ENCODE data around the gene OSBPL6. TPM values are rescaled to one million over a fixed set of nuclear protein-coding genes. Genes with fewer than 3 reads are reported as not detected.

Gene OSBPL6
- total and polyA plus RNA-seq, 2 of the 13 experiments (the other 11 are each of a cell fraction or from before 2014, with no cell fraction given), result 0.03 to 0.11 TPM

- no peak for TF ChIP-seq ZNF256 (CRISPR knock-in tag; conservative IDR thresholded peaks at IDR 0.05)
- TF ChIP-seq SSRP1 (CRISPR knock-in tag; IDR thresholded peaks at IDR 0.05), result no peak
- no peak for TF ChIP-seq MXD1 (CRISPR knock-in tag; IDR thresholded peaks at IDR 0.05)
- TF ChIP-seq ZNF3 (CRISPR knock-in tag; IDR thresholded peaks at IDR 0.05), result no peak
- TF ChIP-seq ZNF615 (CRISPR knock-in tag; IDR thresholded peaks at IDR 0.05; ENCODE audit: borderline replicate concordance), result no peak
- TF ChIP-seq GATA4 (IDR thresholded peaks at IDR 0.05; ENCODE audit: borderline replicate concordance, low read depth), result no peak
- TF ChIP-seq HOXA7 (CRISPR knock-in tag; IDR thresholded peaks at IDR 0.05), result no peak
- TF ChIP-seq CSRNP2 (CRISPR knock-in tag; conservative IDR thresholded peaks at IDR 0.05; ENCODE audit: low read depth), result no peak
- no peak for TF ChIP-seq NFE2L2 (IDR thresholded peaks at IDR 0.05; ENCODE audit: low read length)
- peak; percentile 41; the same call in 1 of the 2 replicates for TF ChIP-seq FOXP4 (CRISPR knock-in tag; IDR thresholded peaks at IDR 0.05)
- no peak for TF ChIP-seq THYN1 (CRISPR knock-in tag; IDR thresholded peaks at IDR 0.05; ENCODE audit: borderline replicate concordance, low read depth)
- TF ChIP-seq ATRX (CRISPR knock-in tag; IDR thresholded peaks at IDR 0.05; ENCODE audit: borderline replicate concordance), result no peak
- TF ChIP-seq KAT2B (IDR thresholded peaks at IDR 0.05; ENCODE audit: borderline replicate concordance, low read depth, low read length), result no peak
- peak; percentile 78; the same call in 1 of the 2 replicates for TF ChIP-seq ZNF331 (CRISPR knock-in tag; IDR thresholded peaks at IDR 0.05)
- TF ChIP-seq ZNF839 (CRISPR knock-in tag; IDR thresholded peaks at IDR 0.05; ENCODE audit: borderline replicate concordance), result no peak
- no peak for TF ChIP-seq TP53 (CRISPR knock-in tag; conservative IDR thresholded peaks at IDR 0.05)
- TF ChIP-seq HNRNPK (IDR thresholded peaks at IDR 0.05; ENCODE audit: low read depth, low read length, poor library complexity, severe bottlenecking), result no peak
- no peak for TF ChIP-seq ZNF282 (IDR thresholded peaks at IDR 0.05; ENCODE audit: partially characterized antibody)
- TF ChIP-seq ZNF558 (CRISPR knock-in tag; IDR thresholded peaks at IDR 0.05; ENCODE audit: borderline replicate concordance), result no peak
- TF ChIP-seq TMF1 (CRISPR knock-in tag; IDR thresholded peaks at IDR 0.05; ENCODE audit: low read depth), result no peak
- TF ChIP-seq SUZ12 (IDR thresholded peaks at IDR 0.05; ENCODE audit: low read depth, low read length), result no peak
- no peak for TF ChIP-seq ARNT (IDR thresholded peaks at IDR 0.05)
- TF ChIP-seq SAP130 (CRISPR knock-in tag; IDR thresholded peaks at IDR 0.05; ENCODE audit: low read depth), result peak; percentile 68
- no peak for TF ChIP-seq ZNF512 (CRISPR knock-in tag; IDR thresholded peaks at IDR 0.05)
Observed at GRCh38 chr2:178414266-178415247, 220.2 kb downstream of the OSBPL6 start (continued).
